Measurements from ENCODE around the gene CCDC73.

GRCh38 chr11:32658639-32659406 lies 135.6 kb downstream of the CCDC73 start:
- TF ChIP-seq POLR2A (IDR thresholded peaks at IDR 0.05) (no peak), CTCF (IDR thresholded peaks at IDR 0.05) (no peak), EP300 (IDR thresholded peaks at IDR 0.05) (no peak)

Measured in tibial nerve (tissue), 4 donors.